ENCODE data around the gene AGBL1.

Gene AGBL1

GRCh38 chr15:86076468-86076867, 3.2 kb upstream of the AGBL1 start:
- ChIA-PET POLR2A (no interaction called here), CTCF (no interaction called here)
- H3K4me3 ChIP-seq (ENCODE audit: low read depth, low read length): no peak overlapping the region
- no peak for DNase-seq (ENCODE audit: low read depth, low spot score)
- TF ChIP-seq CTCF (IDR thresholded peaks at IDR 0.05; ENCODE audit: insufficient read depth, low read length, missing control alignments): no peak

- POLR2A ChIA-PET: no interaction called here
- no peak for TF ChIP-seq CTCF (IDR thresholded peaks at IDR 0.05; ENCODE audit: insufficient read depth, low read length, missing control alignments)
- CTCF ChIA-PET: no interaction called here
- no peak for DNase-seq (ENCODE audit: low read depth, low spot score)
- H3K4me3 ChIP-seq (ENCODE audit: low read depth, low read length): no peak overlapping the region
Measured at GRCh38 chr15:86077070-86077469, 2.6 kb upstream of the AGBL1 start.

- no peak overlapping the region for H3K4me3 ChIP-seq (ENCODE audit: low read depth, low read length)
- CTCF ChIA-PET: no interaction called here
- POLR2A ChIA-PET: no interaction called here
- no peak for TF ChIP-seq CTCF (IDR thresholded peaks at IDR 0.05; ENCODE audit: insufficient read depth, low read length, missing control alignments)
- no peak for DNase-seq (ENCODE audit: low read depth, low spot score)
Measured at GRCh38 chr15:86080302-86080701, 631 bp downstream of the AGBL1 start.

- POLR2A ChIA-PET: no interaction called here
- no peak for DNase-seq (ENCODE audit: low read depth, low spot score)
- H3K4me3 ChIP-seq (ENCODE audit: low read depth, low read length): no peak overlapping the region
- TF ChIP-seq CTCF (IDR thresholded peaks at IDR 0.05; ENCODE audit: insufficient read depth, low read length, missing control alignments): no peak
- CTCF ChIA-PET: no interaction called here
Measured at GRCh38 chr15:86082619-86083380, 3.1 kb downstream of the AGBL1 start.

- TF ChIP-seq CTCF (IDR thresholded peaks at IDR 0.05; ENCODE audit: insufficient read depth, low read length, missing control alignments): no peak
- no peak overlapping the region for H3K4me3 ChIP-seq (ENCODE audit: low read depth, low read length)
- ChIA-PET POLR2A (no interaction called here), CTCF (no interaction called here)
- no peak for DNase-seq (ENCODE audit: low read depth, low spot score)
Measured at GRCh38 chr15:86087808-86088207, 8.1 kb downstream of the AGBL1 start.

- H3K4me3 ChIP-seq (ENCODE audit: low read depth, low read length): no peak overlapping the region
- CTCF ChIA-PET: no interaction called here
- POLR2A ChIA-PET: no interaction called here
- TF ChIP-seq CTCF (IDR thresholded peaks at IDR 0.05; ENCODE audit: insufficient read depth, low read length, missing control alignments): no peak
- DNase-seq (ENCODE audit: low read depth, low spot score): no peak
Measured at GRCh38 chr15:86089422-86089821, 9.8 kb downstream of the AGBL1 start.
